ENCODE results near the gene MED9. TPM values are rescaled to one million over a fixed set of nuclear protein-coding genes. Genes with fewer than 3 reads are reported as not detected.

Gene MED9
- total and polyA plus RNA-seq, 4 donors = 6.4 to 12.5 (median 8.8) TPM

DNA sequence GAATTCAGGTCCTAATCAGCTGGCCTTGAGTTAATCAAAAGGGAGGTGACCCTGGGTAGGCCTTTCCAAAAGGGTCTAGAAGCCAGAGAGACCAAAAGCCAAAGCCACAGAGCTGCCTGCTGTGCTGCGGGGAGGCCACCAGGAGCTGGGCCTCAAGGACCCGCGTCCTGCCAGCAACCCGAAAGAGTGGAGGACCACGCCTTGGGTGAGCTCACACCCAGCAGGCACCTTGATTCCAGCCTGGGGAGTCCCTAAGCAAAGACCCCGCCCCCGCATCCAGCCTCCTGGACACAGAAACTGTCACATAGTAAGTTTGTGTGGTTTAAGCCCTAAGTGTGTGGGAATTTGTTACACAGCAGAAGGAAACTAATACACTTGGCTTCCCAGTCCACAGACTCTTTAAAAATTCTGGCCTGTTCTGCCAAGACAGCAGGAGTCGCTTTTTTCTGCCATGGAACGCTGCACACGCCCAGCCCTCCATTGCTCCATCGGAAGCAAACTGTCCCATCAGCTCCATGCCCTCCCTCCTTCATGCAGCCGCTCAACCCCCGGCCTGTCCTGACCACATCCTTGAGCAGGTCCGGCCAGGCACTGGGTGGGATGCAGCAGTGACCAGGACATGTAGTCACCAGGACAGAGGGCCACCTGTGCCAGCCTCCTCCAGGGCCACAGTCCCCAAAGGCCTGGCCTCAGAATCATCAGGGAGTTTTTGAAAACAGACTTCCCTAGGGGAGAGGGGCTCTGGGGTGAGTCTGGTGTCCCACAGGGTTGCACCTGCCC, 40.3 kb downstream of the MED9 start:
- Histone ChIP-seq H3K9me3 (ENCODE audit: control insufficient read depth in 4 of 4, low read length in 3 of 4) (no peaks in the 10 kb centered on the region), H3K27ac (ENCODE audit: low read depth in 1 of 2, low read length in 2 of 2) (no peak overlapping the region), H3K9ac (ENCODE audit: low read depth in 1 of 2, low read length in 2 of 2) (no peak overlapping the region), H3K27me3 (ENCODE audit: control insufficient read depth in 4 of 4, insufficient read depth in 4 of 4, low read length in 3 of 4) (no peaks in the 10 kb centered on the region), H3K36me3 (ENCODE audit: control insufficient read depth in 4 of 4, insufficient read depth in 3 of 4, low read depth in 1 of 4, low read length in 3 of 4) (peaks cover 0 to 31% (median 8%) of the 10 kb centered on the region in 4 donors), H3K4me1 (ENCODE audit: control insufficient read depth in 4 of 4, insufficient read depth in 4 of 4, low read length in 3 of 4) (no peaks in the 10 kb centered on the region), H3K4me3 (ENCODE audit: low read depth in 1 of 3, low read length in 3 of 3) (no peak overlapping the region)
- DNase-seq (ENCODE audit: low spot score) = no peak
- TF ChIP-seq FOXA2 (IDR thresholded peaks at IDR 0.05) = no peak
- no peak for TF ChIP-seq JUND (IDR thresholded peaks at IDR 0.05)
- TF ChIP-seq, protein P1, sequence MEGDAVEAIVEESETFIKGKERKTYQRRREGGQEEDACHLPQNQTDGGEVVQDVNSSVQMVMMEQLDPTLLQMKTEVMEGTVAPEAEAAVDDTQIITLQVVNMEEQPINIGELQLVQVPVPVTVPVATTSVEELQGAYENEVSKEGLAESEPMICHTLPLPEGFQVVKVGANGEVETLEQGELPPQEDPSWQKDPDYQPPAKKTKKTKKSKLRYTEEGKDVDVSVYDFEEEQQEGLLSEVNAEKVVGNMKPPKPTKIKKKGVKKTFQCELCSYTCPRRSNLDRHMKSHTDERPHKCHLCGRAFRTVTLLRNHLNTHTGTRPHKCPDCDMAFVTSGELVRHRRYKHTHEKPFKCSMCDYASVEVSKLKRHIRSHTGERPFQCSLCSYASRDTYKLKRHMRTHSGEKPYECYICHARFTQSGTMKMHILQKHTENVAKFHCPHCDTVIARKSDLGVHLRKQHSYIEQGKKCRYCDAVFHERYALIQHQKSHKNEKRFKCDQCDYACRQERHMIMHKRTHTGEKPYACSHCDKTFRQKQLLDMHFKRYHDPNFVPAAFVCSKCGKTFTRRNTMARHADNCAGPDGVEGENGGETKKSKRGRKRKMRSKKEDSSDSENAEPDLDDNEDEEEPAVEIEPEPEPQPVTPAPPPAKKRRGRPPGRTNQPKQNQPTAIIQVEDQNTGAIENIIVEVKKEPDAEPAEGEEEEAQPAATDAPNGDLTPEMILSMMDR (IDR thresholded peaks at IDR 0.05; ENCODE audit: low read depth, low read length, missing input control) = no peak
- TF ChIP-seq SP1 (IDR thresholded peaks at IDR 0.05) = no peak
- TF ChIP-seq, protein P2, sequence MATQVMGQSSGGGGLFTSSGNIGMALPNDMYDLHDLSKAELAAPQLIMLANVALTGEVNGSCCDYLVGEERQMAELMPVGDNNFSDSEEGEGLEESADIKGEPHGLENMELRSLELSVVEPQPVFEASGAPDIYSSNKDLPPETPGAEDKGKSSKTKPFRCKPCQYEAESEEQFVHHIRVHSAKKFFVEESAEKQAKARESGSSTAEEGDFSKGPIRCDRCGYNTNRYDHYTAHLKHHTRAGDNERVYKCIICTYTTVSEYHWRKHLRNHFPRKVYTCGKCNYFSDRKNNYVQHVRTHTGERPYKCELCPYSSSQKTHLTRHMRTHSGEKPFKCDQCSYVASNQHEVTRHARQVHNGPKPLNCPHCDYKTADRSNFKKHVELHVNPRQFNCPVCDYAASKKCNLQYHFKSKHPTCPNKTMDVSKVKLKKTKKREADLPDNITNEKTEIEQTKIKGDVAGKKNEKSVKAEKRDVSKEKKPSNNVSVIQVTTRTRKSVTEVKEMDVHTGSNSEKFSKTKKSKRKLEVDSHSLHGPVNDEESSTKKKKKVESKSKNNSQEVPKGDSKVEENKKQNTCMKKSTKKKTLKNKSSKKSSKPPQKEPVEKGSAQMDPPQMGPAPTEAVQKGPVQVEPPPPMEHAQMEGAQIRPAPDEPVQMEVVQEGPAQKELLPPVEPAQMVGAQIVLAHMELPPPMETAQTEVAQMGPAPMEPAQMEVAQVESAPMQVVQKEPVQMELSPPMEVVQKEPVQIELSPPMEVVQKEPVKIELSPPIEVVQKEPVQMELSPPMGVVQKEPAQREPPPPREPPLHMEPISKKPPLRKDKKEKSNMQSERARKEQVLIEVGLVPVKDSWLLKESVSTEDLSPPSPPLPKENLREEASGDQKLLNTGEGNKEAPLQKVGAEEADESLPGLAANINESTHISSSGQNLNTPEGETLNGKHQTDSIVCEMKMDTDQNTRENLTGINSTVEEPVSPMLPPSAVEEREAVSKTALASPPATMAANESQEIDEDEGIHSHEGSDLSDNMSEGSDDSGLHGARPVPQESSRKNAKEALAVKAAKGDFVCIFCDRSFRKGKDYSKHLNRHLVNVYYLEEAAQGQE (IDR thresholded peaks at IDR 0.05) = no peak
- no peak for TF ChIP-seq FOXA1 (IDR thresholded peaks at IDR 0.05)
- TF ChIP-seq, protein P3, sequence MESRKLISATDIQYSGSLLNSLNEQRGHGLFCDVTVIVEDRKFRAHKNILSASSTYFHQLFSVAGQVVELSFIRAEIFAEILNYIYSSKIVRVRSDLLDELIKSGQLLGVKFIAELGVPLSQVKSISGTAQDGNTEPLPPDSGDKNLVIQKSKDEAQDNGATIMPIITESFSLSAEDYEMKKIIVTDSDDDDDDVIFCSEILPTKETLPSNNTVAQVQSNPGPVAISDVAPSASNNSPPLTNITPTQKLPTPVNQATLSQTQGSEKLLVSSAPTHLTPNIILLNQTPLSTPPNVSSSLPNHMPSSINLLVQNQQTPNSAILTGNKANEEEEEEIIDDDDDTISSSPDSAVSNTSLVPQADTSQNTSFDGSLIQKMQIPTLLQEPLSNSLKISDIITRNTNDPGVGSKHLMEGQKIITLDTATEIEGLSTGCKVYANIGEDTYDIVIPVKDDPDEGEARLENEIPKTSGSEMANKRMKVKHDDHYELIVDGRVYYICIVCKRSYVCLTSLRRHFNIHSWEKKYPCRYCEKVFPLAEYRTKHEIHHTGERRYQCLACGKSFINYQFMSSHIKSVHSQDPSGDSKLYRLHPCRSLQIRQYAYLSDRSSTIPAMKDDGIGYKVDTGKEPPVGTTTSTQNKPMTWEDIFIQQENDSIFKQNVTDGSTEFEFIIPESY (IDR thresholded peaks at IDR 0.05) = no peak
- TF ChIP-seq, protein P4, sequence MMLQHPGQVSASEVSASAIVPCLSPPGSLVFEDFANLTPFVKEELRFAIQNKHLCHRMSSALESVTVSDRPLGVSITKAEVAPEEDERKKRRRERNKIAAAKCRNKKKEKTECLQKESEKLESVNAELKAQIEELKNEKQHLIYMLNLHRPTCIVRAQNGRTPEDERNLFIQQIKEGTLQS (IDR thresholded peaks at IDR 0.05) = no peak
- no peak for TF ChIP-seq YY1 (IDR thresholded peaks at IDR 0.05)
- TF ChIP-seq EGR1 (IDR thresholded peaks at IDR 0.05; ENCODE audit: low read depth in 2 of 2) = no peak
- TF ChIP-seq HNF4G (IDR thresholded peaks at IDR 0.05) = no peak
- WGBS = 95% methylated on average over 14 of the region's 14 CpGs

DNA sequence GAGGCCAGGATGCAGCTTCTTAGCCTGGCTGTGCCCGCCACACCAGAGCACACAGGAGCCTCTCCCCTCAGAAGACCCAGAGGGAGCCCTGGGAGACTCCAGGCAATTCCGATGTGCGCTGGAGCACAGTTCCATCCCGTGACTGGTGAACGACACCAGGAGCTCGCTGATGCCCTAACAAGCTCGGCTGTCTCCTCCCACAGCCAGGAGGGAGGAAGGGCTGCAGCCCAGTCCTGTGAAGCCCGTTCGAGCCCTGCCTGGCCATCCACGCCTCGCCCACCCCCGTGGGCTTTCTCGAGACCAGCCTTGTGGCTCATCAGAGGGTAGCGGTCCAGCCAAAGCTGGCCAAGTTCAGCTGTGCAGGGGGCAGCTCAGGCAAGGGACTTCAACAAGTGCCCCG, 41.2 kb downstream of the MED9 start:
- DNase-seq (ENCODE audit: low spot score) = no peak
- 88% methylated on average over 15 of the region's 15 CpGs for WGBS

More for the DNA sequence above, 41.2 kb downstream of the MED9 start:
- no peak for TF ChIP-seq HNF4A (conservative IDR thresholded peaks at IDR 0.05)
- Histone ChIP-seq H3K36me3 (ENCODE audit: control insufficient read depth in 4 of 4, insufficient read depth in 3 of 4, low read depth in 1 of 4, low read length in 3 of 4) (peaks cover 0 to 32% (median 8%) of the 10 kb centered on the region in 4 donors), H3K9ac (ENCODE audit: low read depth in 1 of 2, low read length in 2 of 2) (no peak overlapping the region), H3K27ac (ENCODE audit: low read depth in 1 of 2, low read length in 2 of 2) (no peak overlapping the region), H3K4me1 (ENCODE audit: control insufficient read depth in 4 of 4, insufficient read depth in 4 of 4, low read length in 3 of 4) (peaks cover 0 to 3% (median 1%) of the 10 kb centered on the region in 4 donors), H3K9me3 (ENCODE audit: control insufficient read depth in 4 of 4, low read length in 3 of 4) (no peaks in the 10 kb centered on the region), H3K4me3 (ENCODE audit: low read depth in 1 of 3, low read length in 3 of 3) (no peak overlapping the region), H3K27me3 (ENCODE audit: control insufficient read depth in 4 of 4, insufficient read depth in 4 of 4, low read length in 3 of 4) (no peaks in the 10 kb centered on the region)

Data from liver (tissue), 9 donors.